H9 (cell line): Measurements from ENCODE around the gene CSMD2. TPM values are rescaled to one million over a fixed set of nuclear protein-coding genes. Genes with fewer than 3 reads are reported as not detected.

Experiments used
- DNase-seq: peaks from one replicate; pipeline ENCODE4 v3.0.0-alpha.2; 2017
- H2AFZ ChIP-seq: one replicate; pipeline ENCODE4 v1.6.1; 2013; ENCODE audit warnings: mild to moderate bottlenecking, low read length, control low read depth, moderate library complexity
- H2AK5ac ChIP-seq: 2 replicates; pipeline ENCODE4 v1.6.1; 2013; ENCODE audit warnings: low read length, control low read depth, mixed read lengths; ENCODE audit not compliant: insufficient read length
- H2BK120ac ChIP-seq: one replicate; pipeline ENCODE4 v1.6.1; 2013; ENCODE audit warnings: low read depth, mild to moderate bottlenecking, low read length, control low read depth, inconsistent platforms; ENCODE audit not compliant: poor library complexity, severe bottlenecking
- H2BK12ac ChIP-seq: 2 replicates; pipeline ENCODE4 v1.6.1; 2013; ENCODE audit warnings: low read length, control low read depth, mixed read lengths, low read depth; ENCODE audit not compliant: insufficient read length
- H2BK15ac ChIP-seq: 2 replicates; pipeline ENCODE4 v1.6.1; 2013; ENCODE audit warnings: low read depth, low read length, control low read depth
- H2BK20ac ChIP-seq: one replicate; pipeline ENCODE4 v1.6.1; 2013; ENCODE audit warnings: low read depth, mild to moderate bottlenecking, low read length, control low read depth, inconsistent platforms; ENCODE audit not compliant: poor library complexity, severe bottlenecking
- H2BK5ac ChIP-seq: 2 replicates; pipeline ENCODE4 v1.6.1; 2013; ENCODE audit warnings: low read length, control low read depth, mixed read lengths; ENCODE audit not compliant: insufficient read length
- H3K14ac ChIP-seq: 2 replicates; pipeline ENCODE4 v1.6.1; 2013; ENCODE audit warnings: low read length, control low read depth; ENCODE audit not compliant: insufficient read depth
- H3K18ac ChIP-seq: 2 replicates; pipeline ENCODE4 v1.6.1; 2013; ENCODE audit warnings: low read depth, mild to moderate bottlenecking, mixed read lengths, low read length, control low read depth; ENCODE audit not compliant: insufficient read length
- H3K23ac ChIP-seq: 2 replicates; pipeline ENCODE4 v1.6.1; 2013; ENCODE audit warnings: low read length, control low read depth, mixed read lengths, low read depth; ENCODE audit not compliant: insufficient read length
- H3K23me2 ChIP-seq: 2 replicates; pipeline ENCODE4 v1.6.1; 2013; ENCODE audit warnings: low read depth, mild to moderate bottlenecking, mixed read lengths, low read length, control low read depth; ENCODE audit not compliant: insufficient read length, poor library complexity, severe bottlenecking
- H3K27ac ChIP-seq: 2 replicates; pipeline ENCODE4 v1.5.1; 2013; ENCODE audit warnings: low read length, control low read depth, mixed read lengths, low read depth; ENCODE audit not compliant: insufficient read length
- H3K27me3 ChIP-seq: 2 replicates; pipeline ENCODE4 v1.6.1; 2013; ENCODE audit warnings: low read length, control low read depth, inconsistent platforms; ENCODE audit not compliant: insufficient read depth
- H3K4ac ChIP-seq: 2 replicates; pipeline ENCODE4 v1.6.1; 2013; ENCODE audit warnings: low read depth, mild to moderate bottlenecking, control low read depth, inconsistent platforms, low read length, moderate library complexity
- H3K4me1 ChIP-seq: 2 replicates; pipeline ENCODE4 v1.6.1; 2013; ENCODE audit warnings: low read length, control low read depth, inconsistent platforms; ENCODE audit not compliant: insufficient read depth
- H3K4me2 ChIP-seq: 2 replicates; pipeline ENCODE4 v1.6.1; 2013; ENCODE audit warnings: low read length, control low read depth, mixed read lengths; ENCODE audit not compliant: insufficient read length, insufficient read depth
- H3K56ac ChIP-seq: 2 replicates; pipeline ENCODE4 v1.6.1; 2013; ENCODE audit warnings: low read depth, mild to moderate bottlenecking, mixed read lengths, low read length, control low read depth; ENCODE audit not compliant: insufficient read length
- H3K79me1 ChIP-seq: 2 replicates; pipeline ENCODE4 v1.6.1; 2013; ENCODE audit warnings: low read depth, mild to moderate bottlenecking, moderate library complexity, low read length, control low read depth, inconsistent platforms; ENCODE audit not compliant: insufficient read depth, poor library complexity, severe bottlenecking
- H3K79me2 ChIP-seq: 2 replicates; pipeline ENCODE4 v1.6.1; 2013; ENCODE audit warnings: low read length, control low read depth, inconsistent platforms; ENCODE audit not compliant: insufficient read depth
- H3K9ac ChIP-seq: 2 replicates; pipeline ENCODE4 v1.6.1; 2013; ENCODE audit warnings: low read length, control low read depth, mixed read lengths; ENCODE audit not compliant: insufficient read length; ENCODE audit errors: extremely low read depth
- H3K9me3 ChIP-seq: one replicate; pipeline ENCODE4 v1.6.1; 2013; ENCODE audit warnings: low read depth, low read length, inconsistent platforms; ENCODE audit not compliant: control insufficient read depth
- H3T11ph ChIP-seq: one replicate; pipeline ENCODE4 v1.6.1; 2013; ENCODE audit warnings: mild to moderate bottlenecking, low read length, control low read depth, inconsistent platforms
- H4K20me1 ChIP-seq: one replicate; pipeline ENCODE4 v1.6.1; 2013; ENCODE audit not compliant: control insufficient read depth, insufficient read length, insufficient read depth
- H4K5ac ChIP-seq: 2 replicates; pipeline ENCODE4 v1.6.1; 2013; ENCODE audit warnings: low read depth, mild to moderate bottlenecking, mixed read lengths, low read length, control low read depth; ENCODE audit not compliant: insufficient read length
- H4K8ac ChIP-seq: replicated peaks from 2 replicates; pipeline ENCODE4 v1.6.1; 2013; ENCODE audit warnings: low read length, control low read depth, mixed read lengths, low read depth; ENCODE audit not compliant: insufficient read length
- H4K91ac ChIP-seq: 2 replicates; pipeline ENCODE4 v1.6.1; 2013; ENCODE audit warnings: low read depth, mild to moderate bottlenecking, moderate library complexity, mixed read lengths, low read length, control low read depth; ENCODE audit not compliant: insufficient read length
- H3K27ac Mint-ChIP-seq, 3 experiments: 2 replicates in 2 of 3; 3 replicates in 1 of 3; pipeline ENCODE4 v1.8.0; 2020 to 2021; ENCODE audit warnings: mixed read lengths in 3 of 3, mild to moderate bottlenecking in 1 of 3, moderate library complexity in 1 of 3
- H3K27me3 Mint-ChIP-seq: 2 replicates; pipeline ENCODE4 v1.8.0; 2021; ENCODE audit warnings: low read depth, mild to moderate bottlenecking, moderate library complexity, mixed read lengths
- H3K36me3 Mint-ChIP-seq, 3 experiments: 2 replicates in 2 of 3; 3 replicates in 1 of 3; pipeline ENCODE4 v1.8.0; 2020 to 2021; ENCODE audit warnings: low read depth in 3 of 3, mixed read lengths in 3 of 3; ENCODE audit not compliant: insufficient read depth in 1 of 3
- H3K4me1 Mint-ChIP-seq, 2 experiments: 2 replicates each; pipeline ENCODE4 v1.8.0; 2020; ENCODE audit warnings: mixed read lengths in 2 of 2
- H3K4me3 Mint-ChIP-seq, 2 experiments: 2 replicates in 1 of 2; 3 replicates in 1 of 2; pipeline ENCODE4 v1.8.0; 2020 to 2021; ENCODE audit warnings: mild to moderate bottlenecking in 2 of 2, mixed read lengths in 2 of 2, moderate library complexity in 1 of 2
- H3K9me3 Mint-ChIP-seq, 2 experiments: 2 replicates in 1 of 2; 3 replicates in 1 of 2; pipeline ENCODE4 v1.8.0; 2020; ENCODE audit warnings: mild to moderate bottlenecking in 2 of 2, mixed read lengths in 2 of 2, moderate library complexity in 1 of 2
- CTCF ChIP-seq: fragments of 200-600 bp; sonication (generic); conservative IDR thresholded peaks from 3 replicates; pipeline ENCODE4 v1.8.0; 2021; ENCODE audit warnings: antibody characterized with exemption, mild to moderate bottlenecking
- WGBS: extraction: QIAGEN DNeasy Blood & Tissue Kit; methylation state at CpG from one replicate; pipeline ENCODE4 v1.1.7; 2013; ENCODE audit warnings: missing lambda C conversion rate, low lambda C conversion rate, mixed read lengths; ENCODE audit not compliant: insufficient read length; ENCODE audit errors: extremely low coverage; 5-methylcytosine and 5-hydroxymethylcytosine counted together
- total RNA-seq: library from RNA; stranded (reverse); gene quantifications from 2 replicates; pipeline ENCODE4 v1.2.1, GENCODE V29; 2021

CSMD2 gene
- total RNA-seq, 1 experiment from 2014 or later, result 6.4 TPM

DNA sequence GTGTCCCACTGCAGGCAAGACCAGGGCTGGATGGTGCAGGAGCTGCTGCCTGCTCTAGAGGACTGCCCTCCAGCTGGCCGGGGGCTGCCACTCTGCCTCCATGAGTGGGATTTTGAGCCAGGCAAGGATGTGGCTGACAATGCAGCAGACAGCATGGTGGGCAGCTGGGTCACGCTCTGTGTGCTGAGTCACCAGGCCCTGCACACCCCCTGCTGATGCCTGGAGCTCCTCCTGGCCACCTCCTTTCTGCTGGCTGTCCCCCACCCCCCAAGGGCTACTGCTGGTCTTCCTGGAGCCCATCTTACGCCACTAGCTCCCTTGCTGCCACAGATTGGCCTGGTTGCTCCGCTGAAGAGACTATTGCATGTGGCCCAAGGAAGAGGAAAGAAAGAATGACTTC, 696.5 kb downstream of the CSMD2 start:
- Mint-ChIP-seq H3K27me3 (peaks cover 7% of the 10 kb centered on the region), H3K4me3 (no peak overlapping the region), H3K4me1 (peaks cover 20 to 25% of the 10 kb centered on the region in 2 experiments), H3K27ac (no peak overlapping the region), H3K9me3 (no peaks in the 10 kb centered on the region), H3K36me3 (no peaks in the 10 kb centered on the region; a peak in 1 of 7 replicates)
- Histone ChIP-seq H2BK120ac (no peak overlapping the region), H3K14ac (no peak overlapping the region), H3K9me3 (no peaks in the 10 kb centered on the region), H3K79me2 (no peaks in the 10 kb centered on the region), H3K27me3 (no peaks in the 10 kb centered on the region), H3K18ac (no peak overlapping the region), H4K91ac (no peak overlapping the region), H4K5ac (no peak overlapping the region), H2BK20ac (no peak overlapping the region), H3K23me2 (peaks cover 6% of the 10 kb centered on the region), H2BK5ac (no peak overlapping the region), H3K23ac (no peak overlapping the region), H2AK5ac (no peak overlapping the region), H3K4ac (no peak overlapping the region), H3K4me1 (no peaks in the 10 kb centered on the region; the same call in 1 of the 2 replicates), H3T11ph (no peak overlapping the region), H3K4me2 (no peak overlapping the region), H3K56ac (no peak overlapping the region), H3K79me1 (no peaks in the 10 kb centered on the region), H2BK15ac (no peak overlapping the region), H2BK12ac (no peak overlapping the region), H4K20me1 (no peaks in the 10 kb centered on the region), H2AFZ (no peak overlapping the region), H4K8ac (no peak overlapping the region), H3K9ac (no peak overlapping the region), H3K27ac (no peak overlapping the region)
- DNase-seq, result no peak
- TF ChIP-seq CTCF, result no peak
- WGBS, result no CpG with 5 or more reads among the region's 4 CpGs
